ACC112 (cell line): Measurements from ENCODE around the gene SPSB4.

Experiments
- H2AFZ ChIP-seq: fragments of 200-600 bp; sonication (generic); one replicate; pipeline ENCODE4 v1.6.0; 2017; ENCODE audit warnings: antibody characterized with exemption, low read length; ENCODE audit not compliant: unreplicated experiment
- H3K27ac ChIP-seq: fragments of 200-600 bp; sonication (generic); 2 replicates; pipeline ENCODE4 v1.5.1; 2014; ENCODE audit warnings: low read depth, mild to moderate bottlenecking, antibody characterized with exemption, low read length, moderate library complexity
- H3K27me3 ChIP-seq: fragments of 200-600 bp; sonication (generic); 2 replicates; pipeline ENCODE4 v1.6.1; 2014; ENCODE audit warnings: mild to moderate bottlenecking, antibody characterized with exemption, low read length, moderate library complexity, mixed read lengths; ENCODE audit not compliant: insufficient read depth
- H3K36me3 ChIP-seq: fragments of 200-600 bp; sonication (generic); 2 replicates; pipeline ENCODE4 v1.6.1; 2016; ENCODE audit warnings: mild to moderate bottlenecking, antibody characterized with exemption, low read length, moderate library complexity, mixed read lengths; ENCODE audit not compliant: insufficient read depth
- H3K4me1 ChIP-seq: fragments of 200-600 bp; sonication (generic); one replicate; pipeline ENCODE4 v1.6.1; 2016; ENCODE audit warnings: low read length, mixed read lengths; ENCODE audit not compliant: insufficient read depth, unreplicated experiment, control insufficient read depth
- H3K4me3 ChIP-seq: fragments of 200-600 bp; sonication (generic); 2 replicates; pipeline ENCODE4 v1.5.1; 2014; ENCODE audit warnings: mild to moderate bottlenecking, low read depth, low read length
- H3K79me2 ChIP-seq: fragments of 200-600 bp; sonication (generic); one replicate; pipeline ENCODE4 v1.6.0; 2016; ENCODE audit warnings: low read length; ENCODE audit not compliant: control insufficient read depth, unreplicated experiment, insufficient read depth

SPSB4 gene

DNA sequence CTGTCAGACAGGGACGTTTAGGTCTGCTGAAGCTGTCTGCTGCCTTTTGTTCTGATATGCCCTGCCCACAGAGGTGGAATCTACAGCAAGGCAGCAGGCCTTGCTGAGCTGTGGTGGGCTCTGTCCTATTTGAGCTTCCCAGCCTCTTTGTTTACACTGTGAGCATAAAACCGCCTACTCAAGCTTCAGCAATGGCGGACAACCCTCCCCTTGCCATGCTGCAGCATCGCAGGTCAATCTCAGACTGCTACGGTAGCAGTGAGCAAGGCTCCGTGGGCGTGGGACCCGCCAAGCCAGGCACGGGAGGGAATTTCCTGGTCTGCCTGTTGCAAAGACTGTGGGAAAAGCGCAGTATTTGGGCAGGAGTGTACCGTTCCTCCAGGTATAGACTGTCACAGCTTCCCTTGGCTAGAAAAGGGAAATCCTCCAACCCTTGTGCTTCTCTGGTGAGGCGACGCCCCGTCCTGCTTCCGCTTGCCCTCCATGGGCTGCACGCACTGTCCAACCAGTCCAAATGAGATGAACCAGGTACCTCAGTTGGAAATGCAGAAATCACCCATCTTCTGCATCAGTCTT, 71.4 kb downstream of the SPSB4 start:
- Histone ChIP-seq H3K36me3 (no peaks in the 10 kb centered on the region), H3K27ac (no peak overlapping the region), H3K4me3 (no peak overlapping the region), H2AFZ (no peak overlapping the region), H3K79me2 (no peaks in the 10 kb centered on the region), H3K4me1 (no peaks in the 10 kb centered on the region), H3K27me3 (peaks cover 36% of the 10 kb centered on the region)

DNA sequence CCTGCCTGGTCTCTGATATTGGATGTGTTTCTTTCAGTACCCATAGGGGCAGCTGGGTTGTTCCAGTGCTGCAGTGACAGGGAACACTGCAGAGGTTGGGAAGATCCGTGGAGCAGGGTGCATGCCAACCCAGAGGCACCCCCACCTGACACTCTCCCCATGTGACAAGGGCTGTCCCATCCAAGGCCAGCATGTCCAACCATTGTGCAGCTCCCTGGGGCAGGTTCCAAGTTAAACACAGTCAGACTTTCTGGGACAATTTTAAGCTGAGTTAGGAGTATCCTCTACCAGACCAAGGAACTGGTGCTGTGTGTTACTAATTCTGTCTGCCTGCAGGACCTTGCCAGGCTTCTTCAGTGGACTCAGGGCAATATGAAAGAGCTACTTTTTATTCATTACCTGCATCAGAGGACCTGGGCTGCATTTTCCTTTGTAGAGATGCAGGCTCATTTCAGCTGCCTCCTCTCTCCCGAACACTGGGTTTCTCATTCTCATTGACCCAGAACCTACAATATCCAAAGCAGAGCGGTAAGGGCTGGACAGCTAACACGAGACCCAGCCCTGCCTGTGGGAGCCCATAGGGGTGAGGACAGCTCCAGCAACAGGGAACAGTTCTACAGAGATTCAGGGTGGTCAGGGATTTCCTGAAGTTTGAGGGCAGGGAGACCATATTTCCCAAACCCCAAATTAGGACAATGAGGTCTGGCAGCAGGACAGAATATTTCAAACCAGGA, 72.7 kb downstream of the SPSB4 start:
- Histone ChIP-seq H3K79me2 (no peaks in the 10 kb centered on the region), H3K36me3 (no peaks in the 10 kb centered on the region), H3K4me1 (no peaks in the 10 kb centered on the region), H2AFZ (no peak overlapping the region), H3K27me3 (peaks cover 36% of the 10 kb centered on the region), H3K27ac (no peak overlapping the region), H3K4me3 (no peak overlapping the region)

DNA sequence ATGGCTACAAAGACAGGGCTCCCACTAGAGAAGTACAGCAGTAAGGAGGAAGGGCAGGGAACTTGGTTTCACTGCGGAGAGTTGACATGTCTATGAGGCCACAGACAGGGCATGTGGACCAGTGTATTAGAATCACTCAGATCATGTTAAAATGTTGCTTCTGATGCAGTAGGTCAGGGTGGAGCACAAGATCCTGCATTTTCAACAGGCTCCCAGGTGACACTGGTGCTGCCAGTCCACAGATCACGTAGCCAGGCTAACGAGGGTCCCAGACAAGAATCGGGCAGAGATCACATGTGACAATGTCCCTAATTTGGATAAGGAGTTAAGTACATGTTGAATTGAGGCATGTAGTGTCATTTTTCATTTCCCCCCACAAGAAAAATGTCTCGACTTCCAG, 73.6 kb downstream of the SPSB4 start:
- H2AFZ ChIP-seq, result no peak overlapping the region
- H3K79me2 ChIP-seq, result no peaks in the 10 kb centered on the region
- H3K27me3 ChIP-seq, result peaks cover 44% of the 10 kb centered on the region
- H3K4me3 ChIP-seq, result no peak overlapping the region
- H3K27ac ChIP-seq, result no peak overlapping the region
- no peaks in the 10 kb centered on the region for H3K4me1 ChIP-seq
- no peaks in the 10 kb centered on the region for H3K36me3 ChIP-seq

DNA sequence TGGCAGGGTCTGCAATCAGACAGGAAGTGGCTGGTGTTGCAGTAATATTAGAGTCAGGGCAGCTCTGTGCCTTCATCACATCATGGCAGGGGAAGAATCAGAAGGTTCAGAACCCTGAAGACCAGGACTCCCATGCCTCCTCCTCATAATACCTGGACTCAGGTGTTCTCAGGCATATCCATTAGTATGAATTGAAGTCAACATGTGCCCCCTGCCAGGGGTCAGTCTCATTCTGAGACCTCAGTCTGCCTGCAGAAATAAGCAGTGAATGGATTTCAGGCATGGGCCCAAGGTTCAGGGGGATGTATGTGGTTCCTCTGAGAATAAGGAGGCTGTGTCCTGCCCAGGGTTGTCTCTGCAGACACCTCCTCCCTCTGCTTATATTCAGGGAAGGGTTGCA, 74.2 kb downstream of the SPSB4 start:
- no peak overlapping the region for H3K4me3 ChIP-seq
- peaks cover 50% of the 10 kb centered on the region for H3K27me3 ChIP-seq
- H3K79me2 ChIP-seq, result no peaks in the 10 kb centered on the region
- H3K27ac ChIP-seq, result no peak overlapping the region
- no peaks in the 10 kb centered on the region for H3K4me1 ChIP-seq
- H2AFZ ChIP-seq, result no peak overlapping the region
- no peaks in the 10 kb centered on the region for H3K36me3 ChIP-seq

DNA sequence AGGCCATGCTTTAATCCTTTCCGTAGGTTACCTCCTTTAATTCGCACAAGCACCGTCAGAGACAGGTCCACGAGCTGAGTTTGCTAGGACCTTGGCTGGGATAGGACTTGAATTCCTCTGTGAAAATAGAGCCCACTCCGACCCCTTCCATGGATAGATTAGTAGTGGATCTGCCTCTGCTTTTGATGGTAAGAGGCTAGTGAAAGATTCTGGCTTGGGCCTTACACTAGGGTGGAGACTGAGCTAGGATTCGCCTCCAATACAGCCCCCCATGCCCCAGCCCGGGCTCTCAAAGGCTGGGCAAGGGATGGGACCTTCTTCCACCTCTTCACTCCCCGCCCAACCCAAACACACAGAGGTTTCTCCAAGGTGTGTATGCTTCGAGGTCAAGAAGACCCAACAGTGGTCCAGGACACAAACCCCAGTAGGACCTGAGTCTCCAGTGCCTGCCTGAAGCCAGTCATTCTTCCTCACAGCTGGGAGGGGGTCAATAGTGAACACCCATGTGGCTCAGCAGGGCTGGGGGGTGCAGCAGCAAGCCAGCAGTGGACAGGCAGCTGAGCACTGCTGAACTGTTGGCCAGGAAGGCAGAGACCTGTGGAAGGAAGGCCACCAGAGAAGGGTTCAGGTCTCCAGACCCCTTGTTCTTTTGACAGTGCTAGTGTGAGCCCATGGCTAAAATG, 75.7 kb downstream of the SPSB4 start:
- H3K4me3 ChIP-seq, result no peak overlapping the region
- peaks cover 53% of the 10 kb centered on the region for H3K27me3 ChIP-seq
- H3K27ac ChIP-seq, result no peak overlapping the region
- no peaks in the 10 kb centered on the region for H3K36me3 ChIP-seq
- H3K4me1 ChIP-seq, result no peaks in the 10 kb centered on the region
- H2AFZ ChIP-seq, result no peak overlapping the region
- no peaks in the 10 kb centered on the region for H3K79me2 ChIP-seq

DNA sequence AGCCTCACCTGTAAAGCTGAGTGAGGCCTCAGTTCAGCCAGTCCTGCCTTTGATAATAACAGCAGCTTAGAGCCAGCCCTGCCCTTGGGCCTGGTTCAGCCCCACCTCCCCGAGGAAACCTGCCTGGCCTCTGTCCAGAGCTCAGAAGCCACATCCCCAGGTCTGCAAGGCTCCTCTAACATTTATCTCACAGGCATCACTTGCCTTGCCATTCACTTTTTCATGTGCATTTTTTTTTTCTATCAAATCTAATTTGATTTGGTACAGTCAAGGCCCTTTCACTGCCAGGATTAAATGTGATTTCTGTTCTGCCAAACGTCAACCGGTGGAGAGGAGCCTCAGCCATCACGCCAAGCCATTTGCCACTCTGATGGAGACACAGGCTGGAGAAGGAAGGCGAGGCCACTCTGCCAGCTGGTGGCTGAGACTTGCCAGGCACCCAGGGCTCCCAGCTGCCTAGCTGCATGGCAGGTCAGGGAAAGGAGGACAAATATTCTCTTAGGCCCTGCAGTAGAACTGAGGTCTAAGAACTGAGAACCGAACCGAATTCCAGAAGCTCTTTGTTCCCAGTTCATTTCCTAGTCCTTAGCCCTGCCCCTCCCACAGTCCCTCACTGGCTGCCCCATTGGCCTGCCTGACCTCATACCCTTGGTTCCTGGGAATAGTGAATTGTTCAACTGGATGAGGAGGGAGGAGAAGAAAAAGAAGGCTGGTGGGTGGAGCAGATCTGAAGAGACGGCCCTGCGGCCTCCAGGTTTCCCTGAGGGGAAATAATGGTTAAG, 76.4 kb downstream of the SPSB4 start:
- Histone ChIP-seq H3K4me1 (no peaks in the 10 kb centered on the region), H3K79me2 (no peaks in the 10 kb centered on the region), H2AFZ (no peak overlapping the region), H3K27ac (no peak overlapping the region), H3K36me3 (no peaks in the 10 kb centered on the region), H3K4me3 (no peak overlapping the region), H3K27me3 (peaks cover 53% of the 10 kb centered on the region)

DNA sequence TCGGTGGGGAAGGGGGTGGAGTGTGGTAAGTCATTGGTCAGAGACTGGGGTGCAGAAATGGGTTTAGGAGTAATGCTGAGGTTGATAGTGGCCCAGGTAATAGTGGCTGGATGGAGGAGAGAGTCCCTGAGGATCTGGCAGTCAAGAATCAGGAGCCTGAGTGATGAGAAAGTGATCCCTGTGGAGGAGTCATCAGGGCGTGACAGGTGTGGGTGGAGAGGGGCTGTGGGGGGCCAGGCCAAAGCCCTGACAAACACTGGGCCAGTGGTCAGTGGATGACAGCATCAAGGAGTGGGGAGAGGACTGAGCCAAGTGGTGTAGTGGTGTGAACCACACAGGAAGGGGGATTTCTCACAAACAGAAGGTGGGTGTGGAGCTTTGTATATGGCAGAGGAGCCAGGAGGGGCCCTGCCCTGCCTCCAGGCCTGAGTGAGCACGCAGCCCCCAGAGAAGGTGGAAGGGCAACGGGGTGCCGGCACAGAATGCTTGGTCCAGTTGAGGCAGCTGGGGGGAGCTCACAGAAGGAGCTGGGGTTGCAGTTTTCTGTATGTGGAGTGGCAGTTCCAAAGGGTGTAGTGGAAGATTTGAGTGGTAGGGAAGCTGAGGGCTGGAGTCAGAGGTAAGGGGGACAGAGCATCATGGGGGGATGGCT, 77.1 kb downstream of the SPSB4 start:
- Histone ChIP-seq H3K27ac (no peak overlapping the region), H3K27me3 (peaks cover 50% of the 10 kb centered on the region), H3K36me3 (no peaks in the 10 kb centered on the region), H2AFZ (no peak overlapping the region), H3K4me1 (no peaks in the 10 kb centered on the region), H3K4me3 (no peak overlapping the region), H3K79me2 (no peaks in the 10 kb centered on the region)

DNA sequence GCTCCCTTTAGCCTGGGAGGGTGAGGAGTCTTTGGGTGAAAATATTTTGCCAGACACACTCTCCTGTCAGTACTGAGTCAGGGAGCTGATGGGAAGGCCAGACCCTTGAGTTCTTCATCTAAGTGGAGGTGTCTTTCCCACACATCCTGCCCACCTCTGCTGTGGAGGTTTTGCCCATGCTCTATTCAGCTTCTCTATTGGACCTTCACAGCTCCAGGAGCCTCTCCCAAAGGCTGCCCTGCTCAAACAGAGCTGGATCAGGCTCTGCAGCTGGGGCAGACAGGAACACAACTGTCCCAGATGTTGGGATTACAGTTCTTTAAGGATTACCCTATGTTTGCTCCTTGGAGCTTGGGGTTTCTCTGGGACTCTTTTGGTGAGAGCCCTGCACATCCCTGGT, 77.9 kb downstream of the SPSB4 start:
- no peak overlapping the region for H3K27ac ChIP-seq
- peaks cover 43% of the 10 kb centered on the region for H3K27me3 ChIP-seq
- H3K79me2 ChIP-seq, result no peaks in the 10 kb centered on the region
- H3K4me1 ChIP-seq, result no peaks in the 10 kb centered on the region
- no peak overlapping the region for H2AFZ ChIP-seq
- H3K4me3 ChIP-seq, result no peak overlapping the region
- no peaks in the 10 kb centered on the region for H3K36me3 ChIP-seq

DNA sequence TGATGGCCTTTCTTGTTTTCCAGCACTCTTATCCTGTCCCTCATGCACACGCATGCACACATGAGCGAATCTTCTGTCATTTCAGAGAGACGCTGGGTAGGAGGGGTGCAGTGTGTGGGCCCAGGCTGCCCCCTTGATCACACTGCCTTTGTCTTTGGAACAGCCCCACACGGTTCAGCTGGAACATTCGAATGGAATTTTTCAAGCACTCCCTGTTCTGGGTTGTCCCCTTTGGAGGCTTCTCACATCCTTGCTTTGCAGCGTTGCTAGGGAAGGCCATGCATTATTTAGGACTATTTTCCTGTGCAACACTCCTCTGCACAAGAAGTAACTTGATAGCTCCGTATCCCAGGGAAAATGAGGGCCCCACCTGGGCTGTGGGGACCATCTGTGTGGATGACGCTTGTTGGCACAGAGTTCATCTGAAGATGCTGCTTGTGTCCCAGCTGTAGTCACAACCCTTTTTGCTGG, 78.4 kb downstream of the SPSB4 start:
- Histone ChIP-seq H3K79me2 (no peaks in the 10 kb centered on the region), H3K36me3 (no peaks in the 10 kb centered on the region), H3K4me1 (no peaks in the 10 kb centered on the region), H2AFZ (no peak overlapping the region), H3K27ac (no peak overlapping the region), H3K27me3 (peaks cover 38% of the 10 kb centered on the region), H3K4me3 (no peak overlapping the region)

DNA sequence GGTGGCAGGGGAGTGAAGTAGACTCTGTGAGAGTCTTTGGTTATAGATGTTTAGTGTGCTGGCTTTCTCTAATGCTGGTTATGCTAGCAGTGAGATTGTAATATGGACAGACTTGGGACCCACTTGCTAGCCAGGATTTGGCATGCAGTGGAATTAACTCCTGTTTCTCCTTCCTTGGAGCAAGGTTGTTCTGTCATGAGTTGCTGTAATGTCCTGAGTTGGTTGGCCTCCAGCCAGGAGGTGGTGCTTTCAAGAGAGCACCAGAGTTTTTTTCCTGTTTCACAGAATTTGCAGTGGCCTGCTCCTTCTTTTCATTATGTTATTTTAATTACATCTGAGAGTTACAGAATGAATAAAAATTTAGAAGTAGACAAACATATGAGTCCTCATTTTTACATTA, 92.4 kb downstream of the SPSB4 start:
- no peak overlapping the region for H2AFZ ChIP-seq
- H3K27me3 ChIP-seq, result peaks cover 15% of the 10 kb centered on the region; the same call in 1 of the 2 replicates
- no peaks in the 10 kb centered on the region for H3K36me3 ChIP-seq
- H3K4me3 ChIP-seq, result no peak overlapping the region
- no peak overlapping the region for H3K27ac ChIP-seq
- no peaks in the 10 kb centered on the region for H3K4me1 ChIP-seq
- H3K79me2 ChIP-seq, result no peaks in the 10 kb centered on the region
